H54 (cell line): Measurements from ENCODE around the gene TPRG1.
A peak's percentile ranks its signal among the peaks of the same experiment; 100 is the strongest.

ENCODE experiments used
- DNase-seq: peaks from one replicate; pipeline ENCODE4 v3.0.0; 2011; ENCODE audit warnings: low spot score, mixed read lengths; ENCODE audit not compliant: insufficient read length
- FAIRE-seq: peaks from 3 replicates; lab custom pipeline; 2011; peaks lifted over from hg19 to GRCh38; lab: Jason Lieb, UNC
- POLR2A ChIP-seq: IDR thresholded peaks from 2 replicates; pipeline ENCODE4 v1.6.1; 2011; ENCODE audit warnings: low read depth, mild to moderate bottlenecking, low read length

TPRG1 gene

GRCh38 chr3:189339996-189340395 lies 168.2 kb downstream of the TPRG1 start:
- no peak for TF ChIP-seq POLR2A

GRCh38 chr3:189340680-189341460 lies 169.1 kb downstream of the TPRG1 start:
- FAIRE-seq (peak; percentile 86), DNase-seq (no peak)
- no peak for TF ChIP-seq POLR2A

More at GRCh38 chr3:189339996-189340395, 168.2 kb downstream of the TPRG1 start:
- DNase-seq: no peak
- FAIRE-seq: no peak

GRCh38 chr3:189342811-189343210 lies 171.0 kb downstream of the TPRG1 start:
- FAIRE-seq (peak; percentile 82), DNase-seq (no peak)
- no peak for TF ChIP-seq POLR2A

- DNase-seq (no peak), FAIRE-seq (no peak)
- no peak for TF ChIP-seq POLR2A
Measured at GRCh38 chr3:189344996-189345395, 173.2 kb downstream of the TPRG1 start.

- TF ChIP-seq POLR2A: no peak
- DNase-seq (no peak), FAIRE-seq (peak; percentile 27)
Measured at GRCh38 chr3:189349772-189350171, 178.0 kb downstream of the TPRG1 start.

GRCh38 chr3:189353318-189353965 lies 181.7 kb downstream of the TPRG1 start:
- DNase-seq: no peak
- TF ChIP-seq POLR2A: no peak
- no peak for FAIRE-seq

- FAIRE-seq (peak; percentile 94), DNase-seq (no peak)
- TF ChIP-seq POLR2A: no peak
Measured at GRCh38 chr3:189353988-189354889, 182.5 kb downstream of the TPRG1 start.

GRCh38 chr3:189355115-189355480 lies 183.3 kb downstream of the TPRG1 start:
- DNase-seq (no peak), FAIRE-seq (no peak)
- TF ChIP-seq POLR2A: no peak

- peak; percentile 99 for FAIRE-seq
- TF ChIP-seq POLR2A: no peak
- DNase-seq: peak; percentile 44
Measured at GRCh38 chr3:189355481-189356201, 183.9 kb downstream of the TPRG1 start.

GRCh38 chr3:189360291-189360690 lies 188.5 kb downstream of the TPRG1 start:
- FAIRE-seq (no peak), DNase-seq (no peak)
- no peak for TF ChIP-seq POLR2A

GRCh38 chr3:189361103-189361835 lies 189.5 kb downstream of the TPRG1 start:
- FAIRE-seq: no peak
- TF ChIP-seq POLR2A: no peak
- no peak for DNase-seq

- DNase-seq (no peak), FAIRE-seq (peak; percentile 65)
- TF ChIP-seq POLR2A: no peak
Measured at GRCh38 chr3:189363590-189364255, 192.0 kb downstream of the TPRG1 start.
